GM19025 (cell line): ENCODE data around the gene PRPF39.
A peak's percentile ranks its signal among the peaks of the same experiment; 100 is the strongest.

Experiments
- ATAC-seq: cut with Tn5 transposase; IDR thresholded peaks from one replicate; pipeline ENCODE4 v1.9.1; 2021; ENCODE audit warnings: mild to moderate bottlenecking, low read depth, moderate library complexity; ENCODE audit not compliant: unreplicated experiment

PRPF39 gene, protein sequence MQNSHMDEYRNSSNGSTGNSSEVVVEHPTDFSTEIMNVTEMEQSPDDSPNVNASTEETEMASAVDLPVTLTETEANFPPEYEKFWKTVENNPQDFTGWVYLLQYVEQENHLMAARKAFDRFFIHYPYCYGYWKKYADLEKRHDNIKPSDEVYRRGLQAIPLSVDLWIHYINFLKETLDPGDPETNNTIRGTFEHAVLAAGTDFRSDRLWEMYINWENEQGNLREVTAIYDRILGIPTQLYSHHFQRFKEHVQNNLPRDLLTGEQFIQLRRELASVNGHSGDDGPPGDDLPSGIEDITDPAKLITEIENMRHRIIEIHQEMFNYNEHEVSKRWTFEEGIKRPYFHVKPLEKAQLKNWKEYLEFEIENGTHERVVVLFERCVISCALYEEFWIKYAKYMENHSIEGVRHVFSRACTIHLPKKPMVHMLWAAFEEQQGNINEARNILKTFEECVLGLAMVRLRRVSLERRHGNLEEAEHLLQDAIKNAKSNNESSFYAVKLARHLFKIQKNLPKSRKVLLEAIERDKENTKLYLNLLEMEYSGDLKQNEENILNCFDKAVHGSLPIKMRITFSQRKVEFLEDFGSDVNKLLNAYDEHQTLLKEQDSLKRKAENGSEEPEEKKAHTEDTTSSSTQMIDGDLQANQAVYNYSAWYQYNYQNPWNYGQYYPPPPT

GRCh38 chr14:45083976-45084722 is at the start of gene PRPF39:
Gene PRPF39 (plus strand): TSS chr14:45084116. CDS start chr14:45095240, 11,124 bp downstream.
- peak; percentile 80 for ATAC-seq

GRCh38 chr14:45034730-45035129 is 49.2 kb upstream of the PRPF39 start:
- no peak for ATAC-seq

- ATAC-seq = no peak
Observed at GRCh38 chr14:45038256-45038655, 45.7 kb upstream of the PRPF39 start.

GRCh38 chr14:45038865-45039264 is 45.1 kb upstream of the PRPF39 start:
- no peak for ATAC-seq

- ATAC-seq = no peak
Observed at GRCh38 chr14:45039390-45039789, 44.5 kb upstream of the PRPF39 start.

DNA sequence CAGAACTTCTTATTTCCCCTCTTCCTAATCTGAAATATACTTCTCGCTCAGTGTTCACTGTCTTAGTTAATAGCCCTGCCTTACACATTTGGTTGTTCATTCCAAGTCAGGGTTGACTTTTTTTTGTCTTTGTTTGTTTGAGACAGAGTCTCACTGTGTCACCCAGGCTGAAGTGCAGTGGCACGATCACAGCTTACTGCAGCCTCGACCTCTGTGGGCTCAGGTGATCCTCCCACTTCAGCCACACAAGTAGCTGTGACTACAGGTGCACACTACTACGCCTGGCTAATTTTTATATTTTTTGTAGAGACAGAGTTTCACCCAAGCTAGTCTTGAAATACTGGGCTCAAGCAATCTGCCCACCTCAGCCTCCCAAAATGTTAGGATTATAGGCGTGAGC is 42.3 kb upstream of the PRPF39 start:
- ATAC-seq = no peak

GRCh38 chr14:45044638-45045037 is 39.3 kb upstream of the PRPF39 start:
- ATAC-seq = no peak

DNA sequence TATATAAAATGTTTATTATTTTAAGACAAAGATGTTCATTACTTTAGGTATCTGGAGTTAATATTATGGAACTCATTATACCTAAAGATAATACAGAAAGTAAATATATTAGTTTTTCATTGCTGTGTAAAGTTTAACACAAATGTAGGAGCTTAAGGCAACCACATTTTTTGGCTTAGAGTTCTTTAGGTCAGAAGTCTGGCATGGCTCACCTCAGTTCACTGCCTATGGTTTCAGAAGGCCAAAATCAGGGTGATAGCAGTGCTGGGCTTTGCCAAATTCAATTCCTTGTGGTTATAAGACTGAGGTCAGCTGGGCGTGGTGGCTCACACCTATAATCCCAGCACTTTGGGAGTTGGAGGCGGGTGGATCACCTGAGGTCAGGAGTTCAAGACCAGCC is 35.5 kb upstream of the PRPF39 start:
- ATAC-seq = no peak

DNA sequence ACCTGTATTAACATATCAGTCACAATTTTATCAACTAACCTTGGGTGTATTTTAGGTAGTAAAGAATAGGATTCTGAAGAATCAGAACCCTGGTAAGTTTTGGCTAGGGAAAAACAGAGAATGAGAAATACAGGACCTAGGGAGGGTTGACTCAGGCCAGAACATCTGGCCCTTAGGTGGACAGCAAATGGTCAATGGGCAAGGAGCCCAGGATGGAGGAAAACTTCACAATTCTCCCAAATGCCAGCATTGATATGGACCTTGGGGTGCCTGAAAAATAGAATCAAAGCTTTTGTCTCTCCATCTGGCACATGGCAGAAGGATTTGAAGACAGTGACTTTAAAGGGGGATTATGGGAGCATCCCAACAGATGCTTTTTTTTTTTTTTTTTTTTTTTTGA is 32.7 kb upstream of the PRPF39 start:
- ATAC-seq = no peak

- ATAC-seq = no peak
Observed at GRCh38 chr14:45051896-45052295, 32.0 kb upstream of the PRPF39 start.

- no peak for ATAC-seq
Observed at GRCh38 chr14:45057349-45057748, 26.6 kb upstream of the PRPF39 start.

GRCh38 chr14:45057881-45058364 is 26.0 kb upstream of the PRPF39 start:
- no peak for ATAC-seq

- no peak for ATAC-seq
Observed at GRCh38 chr14:45060551-45060950, 23.4 kb upstream of the PRPF39 start.

DNA sequence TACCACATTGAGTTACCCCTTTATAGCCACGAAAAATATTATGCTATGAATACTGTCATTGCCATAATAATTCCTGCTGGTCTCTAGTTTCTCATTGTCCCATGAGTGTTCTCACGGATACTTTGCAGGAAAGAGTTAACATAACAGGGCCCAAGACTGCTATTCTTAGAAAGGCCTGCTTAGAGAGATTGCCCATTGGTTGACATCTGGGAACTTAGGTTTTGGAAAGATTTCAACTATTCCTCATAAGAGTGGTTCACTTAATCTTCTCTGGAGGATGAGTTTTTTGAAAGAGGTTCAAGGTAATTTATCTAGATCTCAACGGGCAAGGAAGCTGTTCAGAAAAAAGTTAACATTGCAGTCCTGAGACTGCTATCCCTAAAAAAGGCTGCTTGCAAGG is 18.4 kb upstream of the PRPF39 start:
- ATAC-seq = no peak

- no peak for ATAC-seq
Observed at GRCh38 chr14:45065956-45066355, 18.0 kb upstream of the PRPF39 start.

- ATAC-seq = no peak
Observed at GRCh38 chr14:45066667-45067066, 17.2 kb upstream of the PRPF39 start.

GRCh38 chr14:45068396-45068795 is 15.5 kb upstream of the PRPF39 start:
- no peak for ATAC-seq

GRCh38 chr14:45070215-45070614 is 13.7 kb upstream of the PRPF39 start:
- no peak for ATAC-seq

DNA sequence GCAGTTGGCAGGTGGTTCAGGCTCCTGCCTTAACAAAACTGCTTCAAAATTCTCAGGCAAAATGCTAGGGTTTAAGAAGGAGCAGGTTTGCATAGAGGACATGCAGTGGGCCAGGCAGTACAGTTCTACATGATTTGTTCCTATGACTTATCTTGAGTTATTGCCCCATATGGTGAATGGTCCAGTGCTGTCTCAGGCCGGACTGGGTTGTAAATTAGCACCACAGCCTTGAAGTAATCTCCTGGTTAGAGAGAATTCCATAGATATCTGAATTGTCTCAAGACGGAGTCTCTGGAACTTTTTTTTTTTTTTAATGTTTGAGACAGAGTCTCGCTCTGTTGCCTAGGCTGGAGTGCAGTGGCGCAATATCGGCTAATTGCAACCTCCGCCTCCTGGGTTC is 11.8 kb upstream of the PRPF39 start:
- no peak for ATAC-seq

- ATAC-seq = no peak
Observed at GRCh38 chr14:45073231-45073879, 10.6 kb upstream of the PRPF39 start.

GRCh38 chr14:45078323-45078722 is 5.6 kb upstream of the PRPF39 start:
- ATAC-seq = no peak
